ENCODE data around the gene RABL6. TPM values are rescaled to one million over a fixed set of nuclear protein-coding genes. Genes with fewer than 3 reads are reported as not detected.

RABL6 gene
- total RNA-seq, 5 donors from 2014 or later (not counting 1 experiment from before 2014, with no cell fraction given), result 60.5 to 86.7 (median 82.8) TPM

GRCh38 chr9:136858844-136859757 is 51.4 kb downstream of the RABL6 start:
- ChIA-PET POLR2A (no interaction called here), CTCF (no interaction called here)
- ATAC-seq (replicated peaks in 1 of 4), result no peak
- 90% methylated on average over 20 of the region's 20 CpGs for WGBS (ENCODE audit: insufficient coverage)
- Mint-ChIP-seq H3K27me3 (no peaks in the 10 kb centered on the region), H3K9me3 (no peaks in the 10 kb centered on the region), H3K4me1 (peaks cover 4 to 7% (median 4%) of the 10 kb centered on the region in 3 donors), H3K36me3 (peaks cover 6% of the 10 kb centered on the region), H3K27ac (no peak overlapping the region), H3K4me3 (no peak overlapping the region)
- no peak for DNase-seq
- no peak overlapping the region for H3K27ac ChIP-seq (ENCODE audit: low read length)
- H3K9me3 ChIP-seq, result no peaks in the 10 kb centered on the region
- H3K27me3 ChIP-seq (replicated peaks in 1 of 2; ENCODE audit: control insufficient read depth in 2 of 2, extremely low read depth in 1 of 2, insufficient read depth in 2 of 2, low read length in 1 of 2), result no peaks in the 10 kb centered on the region
- peaks cover 0 to 7% of the 10 kb centered on the region in 2 experiments for H3K4me1 ChIP-seq (ENCODE audit: control insufficient read depth in 1 of 2, extremely low read depth in 1 of 2, insufficient read depth in 2 of 2, low read length in 2 of 2)
- H3K4me3 ChIP-seq (ENCODE audit: control insufficient read depth in 1 of 2, extremely low read depth in 1 of 2, low read length in 1 of 2), result no peak overlapping the region
- peaks cover 20 to 30% of the 10 kb centered on the region in 2 donors for H3K36me3 ChIP-seq (ENCODE audit: control insufficient read depth in 2 of 2, extremely low read depth in 1 of 2, insufficient read depth in 1 of 2, low read length in 1 of 2)

DNA sequence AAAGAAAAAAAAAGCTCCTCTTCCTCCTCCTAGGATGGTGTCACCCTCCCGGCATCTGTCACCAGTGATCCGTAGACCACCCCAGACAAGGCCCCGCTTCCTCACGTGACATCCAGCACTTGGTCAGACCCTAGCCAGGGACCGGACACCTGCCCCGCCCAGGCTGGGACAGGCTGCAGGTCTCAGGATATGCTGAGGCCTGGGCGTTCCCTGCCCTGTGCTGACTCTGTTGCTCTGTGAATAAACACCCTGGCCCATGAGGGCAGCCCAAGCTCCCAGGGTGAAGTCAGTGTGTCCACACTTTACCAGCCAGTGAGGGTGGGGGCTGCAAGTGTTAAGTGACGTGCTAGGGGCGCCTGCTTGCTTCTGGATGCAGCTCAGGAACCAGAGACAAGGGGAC is 52.8 kb downstream of the RABL6 start:
- H3K27me3 ChIP-seq (replicated peaks in 1 of 2; ENCODE audit: control insufficient read depth in 2 of 2, extremely low read depth in 1 of 2, insufficient read depth in 2 of 2, low read length in 1 of 2), result no peaks in the 10 kb centered on the region
- H3K36me3 ChIP-seq (ENCODE audit: control insufficient read depth in 2 of 2, extremely low read depth in 1 of 2, insufficient read depth in 1 of 2, low read length in 1 of 2), result peaks cover 20 to 30% of the 10 kb centered on the region in 2 donors
- no peaks in the 10 kb centered on the region for H3K9me3 Mint-ChIP-seq
- 93% methylated on average over 4 of the region's 9 CpGs for WGBS (ENCODE audit: insufficient coverage)
- H3K4me1 ChIP-seq (ENCODE audit: control insufficient read depth in 1 of 2, extremely low read depth in 1 of 2, insufficient read depth in 2 of 2, low read length in 2 of 2), result peaks cover 4 to 20% of the 10 kb centered on the region in 2 experiments
- no peak overlapping the region for H3K4me3 Mint-ChIP-seq
- no peak for ATAC-seq (replicated peaks in 1 of 4)
- H3K9me3 ChIP-seq, result no peaks in the 10 kb centered on the region
- DNase-seq, result no peak
- peaks cover 6% of the 10 kb centered on the region for H3K36me3 Mint-ChIP-seq
- no peak overlapping the region for H3K27ac Mint-ChIP-seq
- H3K27me3 Mint-ChIP-seq, result no peaks in the 10 kb centered on the region
- H3K27ac ChIP-seq (ENCODE audit: low read length), result no peak overlapping the region
- CTCF ChIA-PET, result no interaction called here
- H3K4me1 Mint-ChIP-seq, result peaks cover 13 to 19% (median 15%) of the 10 kb centered on the region in 3 donors
- POLR2A ChIA-PET, result no interaction called here
- H3K4me3 ChIP-seq (ENCODE audit: control insufficient read depth in 1 of 2, extremely low read depth in 1 of 2, low read length in 1 of 2), result no peak overlapping the region

GRCh38 chr9:136860933-136861873 is 53.5 kb downstream of the RABL6 start:
- Histone ChIP-seq H3K4me3 (ENCODE audit: control insufficient read depth in 1 of 2, extremely low read depth in 1 of 2, low read length in 1 of 2) (no peak overlapping the region), H3K27ac (ENCODE audit: low read length) (no peak overlapping the region), H3K36me3 (ENCODE audit: control insufficient read depth in 2 of 2, extremely low read depth in 1 of 2, insufficient read depth in 1 of 2, low read length in 1 of 2) (peaks cover 20 to 30% of the 10 kb centered on the region in 2 donors), H3K9me3 (no peaks in the 10 kb centered on the region), H3K4me1 (ENCODE audit: control insufficient read depth in 1 of 2, extremely low read depth in 1 of 2, insufficient read depth in 2 of 2, low read length in 2 of 2) (peaks cover 4 to 22% of the 10 kb centered on the region in 2 experiments), H3K27me3 (replicated peaks in 1 of 2; ENCODE audit: control insufficient read depth in 2 of 2, extremely low read depth in 1 of 2, insufficient read depth in 2 of 2, low read length in 1 of 2) (no peaks in the 10 kb centered on the region)
- peaks cover 14 to 20% (median 15%) of the 10 kb centered on the region in 3 donors for H3K4me1 Mint-ChIP-seq
- no peaks in the 10 kb centered on the region for H3K27me3 Mint-ChIP-seq
- ATAC-seq (replicated peaks in 1 of 4) (no peak), DNase-seq (no peak)
- no peaks in the 10 kb centered on the region for H3K9me3 Mint-ChIP-seq
- ChIA-PET POLR2A (no interaction called here), CTCF (no interaction called here)
- peaks cover 6% of the 10 kb centered on the region for H3K36me3 Mint-ChIP-seq
- WGBS (ENCODE audit: insufficient coverage), result 95% methylated on average over 21 of the region's 22 CpGs
- H3K27ac Mint-ChIP-seq, result no peak overlapping the region
- no peak overlapping the region for H3K4me3 Mint-ChIP-seq

DNA sequence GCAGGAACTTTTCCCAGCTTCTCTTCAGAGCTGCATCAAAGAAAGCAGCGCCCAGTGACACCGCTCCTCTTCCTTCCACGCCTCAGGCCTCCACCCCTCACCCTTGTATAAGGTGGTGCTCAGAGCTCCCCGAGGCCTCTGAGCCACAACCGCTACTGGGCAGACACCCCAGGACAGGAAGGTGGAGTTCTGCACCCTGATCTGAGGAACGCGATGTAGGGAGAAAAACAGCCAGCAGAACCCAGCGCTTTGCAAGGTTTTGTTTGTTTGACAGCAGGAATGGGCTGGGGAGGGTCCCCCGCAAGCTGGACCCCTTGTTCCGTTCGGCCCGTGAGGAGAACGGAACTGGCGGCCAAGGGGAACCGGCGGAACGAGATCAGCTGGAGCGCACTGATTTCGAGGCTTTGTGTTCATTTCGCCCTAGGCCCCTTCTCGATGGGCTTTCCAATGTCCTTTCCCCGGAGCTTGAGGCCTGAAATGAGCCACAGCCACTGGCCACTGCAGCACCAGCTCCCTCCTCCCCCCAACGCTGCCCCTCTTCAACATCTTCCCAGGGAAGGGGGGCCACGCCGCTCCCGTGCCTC is 54.2 kb downstream of the RABL6 start:
- Mint-ChIP-seq H3K4me1 (peaks cover 14 to 20% (median 15%) of the 10 kb centered on the region in 3 donors), H3K27me3 (no peaks in the 10 kb centered on the region), H3K27ac (no peak overlapping the region), H3K36me3 (peaks cover 6% of the 10 kb centered on the region), H3K9me3 (no peaks in the 10 kb centered on the region), H3K4me3 (no peak overlapping the region)
- Histone ChIP-seq H3K27me3 (replicated peaks in 1 of 2; ENCODE audit: control insufficient read depth in 2 of 2, extremely low read depth in 1 of 2, insufficient read depth in 2 of 2, low read length in 1 of 2) (no peaks in the 10 kb centered on the region), H3K27ac (ENCODE audit: low read length) (no peak overlapping the region), H3K36me3 (ENCODE audit: control insufficient read depth in 2 of 2, extremely low read depth in 1 of 2, insufficient read depth in 1 of 2, low read length in 1 of 2) (peaks cover 20 to 30% of the 10 kb centered on the region in 2 donors), H3K4me3 (ENCODE audit: control insufficient read depth in 1 of 2, extremely low read depth in 1 of 2, low read length in 1 of 2) (no peak overlapping the region), H3K4me1 (ENCODE audit: control insufficient read depth in 1 of 2, extremely low read depth in 1 of 2, insufficient read depth in 2 of 2, low read length in 2 of 2) (peaks cover 4 to 26% of the 10 kb centered on the region in 2 experiments), H3K9me3 (no peaks in the 10 kb centered on the region)
- WGBS (ENCODE audit: insufficient coverage), result 95% methylated on average over 20 of the region's 26 CpGs
- ATAC-seq (replicated peaks in 1 of 4), result no peak
- ChIA-PET POLR2A (no interaction called here), CTCF (no interaction called here)
- no peak for DNase-seq

- H3K4me1 Mint-ChIP-seq, result peaks cover 14 to 22% (median 18%) of the 10 kb centered on the region in 3 donors
- Histone ChIP-seq H3K27ac (ENCODE audit: low read length) (no peak overlapping the region), H3K4me3 (ENCODE audit: control insufficient read depth in 1 of 2, extremely low read depth in 1 of 2, low read length in 1 of 2) (no peak overlapping the region), H3K27me3 (replicated peaks in 1 of 2; ENCODE audit: control insufficient read depth in 2 of 2, extremely low read depth in 1 of 2, insufficient read depth in 2 of 2, low read length in 1 of 2) (no peaks in the 10 kb centered on the region), H3K4me1 (ENCODE audit: control insufficient read depth in 1 of 2, extremely low read depth in 1 of 2, insufficient read depth in 2 of 2, low read length in 2 of 2) (peaks cover 4 to 32% of the 10 kb centered on the region in 2 experiments), H3K9me3 (no peaks in the 10 kb centered on the region), H3K36me3 (ENCODE audit: control insufficient read depth in 2 of 2, extremely low read depth in 1 of 2, insufficient read depth in 1 of 2, low read length in 1 of 2) (peaks cover 20 to 30% of the 10 kb centered on the region in 2 donors)
- ATAC-seq (replicated peaks in 1 of 4) (no peak), DNase-seq (peak in 1 of 35 experiments; percentile 22)
- H3K27ac Mint-ChIP-seq, result no peak overlapping the region
- peaks cover 6% of the 10 kb centered on the region for H3K36me3 Mint-ChIP-seq
- ChIA-PET CTCF (no interaction called here), POLR2A (no interaction called here)
- WGBS (ENCODE audit: insufficient coverage), result 99% methylated on average over 26 of the region's 31 CpGs
- H3K4me3 Mint-ChIP-seq, result no peak overlapping the region
- no peaks in the 10 kb centered on the region for H3K9me3 Mint-ChIP-seq
- H3K27me3 Mint-ChIP-seq, result no peaks in the 10 kb centered on the region
Measured at GRCh38 chr9:136862849-136863622, 55.3 kb downstream of the RABL6 start.

All from T-cell (primary cell).